Esophagus (tissue), 2 donors: ENCODE data around the gene METAP1. TPM values are rescaled to one million over a fixed set of nuclear protein-coding genes. Genes with fewer than 3 reads are reported as not detected.
"Not testable (repeated sequence)": the region's sequence is repeated elsewhere in the genome, so short reads cannot be mapped to it uniquely, and the experiment has no call there.

Source experiments
- H3K27ac ChIP-seq, 2 donors: one replicate each; pipeline ENCODE4 v1.5.1; 2013; ENCODE audit warnings: low read depth in 2 of 2, mild to moderate bottlenecking in 2 of 2, inconsistent platforms in 1 of 2, low read length in 1 of 2, moderate library complexity in 1 of 2
- H3K27me3 ChIP-seq, 2 donors: one replicate each; pipeline ENCODE4 v1.6.1; 2013; ENCODE audit warnings: low read length in 2 of 2, control low read depth in 1 of 2, mild to moderate bottlenecking in 1 of 2; ENCODE audit not compliant: insufficient read depth in 2 of 2, control insufficient read depth in 1 of 2
- H3K36me3 ChIP-seq, 2 donors: one replicate each; pipeline ENCODE4 v1.6.1; 2013; ENCODE audit warnings: low read length in 1 of 2; ENCODE audit not compliant: control insufficient read depth in 2 of 2, insufficient read depth in 2 of 2
- H3K4me1 ChIP-seq, 2 donors: one replicate each; pipeline ENCODE4 v1.6.1; 2013; ENCODE audit warnings: low read length in 1 of 2; ENCODE audit not compliant: control insufficient read depth in 2 of 2, insufficient read depth in 2 of 2
- H3K4me3 ChIP-seq, 2 donors: one replicate each; pipeline ENCODE4 v1.5.1; 2013; ENCODE audit warnings: low read length in 2 of 2, mild to moderate bottlenecking in 2 of 2, low read depth in 1 of 2, moderate library complexity in 1 of 2
- H3K9me3 ChIP-seq, 2 donors: one replicate each; pipeline ENCODE4 v1.6.1; 2013; ENCODE audit warnings: mild to moderate bottlenecking in 2 of 2, low read depth in 1 of 2, low read length in 1 of 2, moderate library complexity in 1 of 2; ENCODE audit not compliant: control insufficient read depth in 2 of 2, insufficient read depth in 1 of 2
- WGBS, 2 donors: extraction: QIAGEN DNeasy Blood & Tissue Kit; methylation state at CpG; one replicate each; pipeline ENCODE4 v1.1.7; 2013; 5-methylcytosine and 5-hydroxymethylcytosine counted together
- polyA plus RNA-seq, 2 donors: library from polyadenylated mRNA; stranded (reverse); fragments of 200-250 nt; gene quantifications; one replicate each; pipeline ENCODE4 v1.2.3, GENCODE V29; 2013
- donor health status: healthy with polysubstance abuse.
- donor health status: Bipolar disorder and iron deficiency.

METAP1 gene
- polyA plus RNA-seq, 2 donors = 47.7 to 48.6 TPM

DNA sequence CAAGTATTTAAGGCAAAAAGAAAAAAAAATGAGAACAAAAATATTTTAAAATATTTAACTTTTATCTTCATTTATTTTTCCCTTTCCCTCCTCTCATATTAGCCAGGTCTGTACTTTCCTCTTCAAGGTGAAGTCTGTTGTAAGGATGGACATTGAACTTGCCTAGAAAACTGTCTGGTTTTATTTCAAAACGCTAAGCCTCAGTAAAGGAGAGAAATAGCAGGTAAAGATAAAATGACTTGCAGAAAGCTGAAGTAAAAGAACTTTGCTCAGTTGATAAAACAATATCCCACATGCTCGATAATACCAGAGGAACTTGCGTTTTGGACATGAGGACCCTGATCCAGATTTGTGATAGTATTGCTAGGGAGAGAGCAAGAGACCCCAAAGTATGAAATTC, 28.6 kb upstream of the METAP1 start:
- peaks cover 0 to 2% of the 10 kb centered on the region in 2 donors for H3K4me1 ChIP-seq
- WGBS, 2 donors = 89 to 95% methylated on average over 3 of the region's 3 CpGs
- H3K27ac ChIP-seq = no peak overlapping the region
- H3K4me3 ChIP-seq = no peak overlapping the region
- no peaks in the 10 kb centered on the region for H3K36me3 ChIP-seq
- H3K9me3 ChIP-seq = no peaks in the 10 kb centered on the region
- no peaks in the 10 kb centered on the region for H3K27me3 ChIP-seq

DNA sequence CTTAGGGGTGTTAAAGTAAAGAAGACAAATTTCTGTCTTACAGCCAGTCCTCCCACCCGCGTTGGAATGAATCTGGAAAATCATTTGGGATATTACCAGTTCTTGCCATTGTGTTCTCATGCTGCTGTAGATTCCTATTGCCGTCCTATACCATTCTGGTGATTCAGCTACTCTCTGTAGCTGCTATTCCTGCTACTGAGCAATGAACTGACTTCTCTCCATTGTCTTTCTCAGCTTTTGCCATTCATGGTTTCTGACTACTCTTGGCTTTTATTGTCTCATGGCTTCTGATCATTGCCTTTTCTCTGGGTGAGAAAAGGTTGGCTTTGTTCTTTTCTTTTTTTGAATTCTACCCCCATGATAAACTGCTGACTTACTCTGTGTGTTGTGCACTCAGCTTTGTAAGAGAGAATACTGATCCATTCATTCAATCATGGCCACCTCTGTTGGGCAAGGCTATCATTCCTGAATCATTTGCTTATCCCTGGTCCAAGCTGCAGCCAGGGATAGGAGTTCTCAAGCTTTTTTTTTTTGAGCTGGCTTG, 27.7 kb upstream of the METAP1 start:
- Histone ChIP-seq H3K36me3 (no peaks in the 10 kb centered on the region), H3K4me1 (peaks cover 0 to 2% of the 10 kb centered on the region in 2 donors), H3K27ac (no peak overlapping the region), H3K9me3 (no peaks in the 10 kb centered on the region), H3K4me3 (no peak overlapping the region), H3K27me3 (no peaks in the 10 kb centered on the region)
- 85 to 93% methylated on average over 3 of the region's 3 CpGs for WGBS, 2 donors

DNA sequence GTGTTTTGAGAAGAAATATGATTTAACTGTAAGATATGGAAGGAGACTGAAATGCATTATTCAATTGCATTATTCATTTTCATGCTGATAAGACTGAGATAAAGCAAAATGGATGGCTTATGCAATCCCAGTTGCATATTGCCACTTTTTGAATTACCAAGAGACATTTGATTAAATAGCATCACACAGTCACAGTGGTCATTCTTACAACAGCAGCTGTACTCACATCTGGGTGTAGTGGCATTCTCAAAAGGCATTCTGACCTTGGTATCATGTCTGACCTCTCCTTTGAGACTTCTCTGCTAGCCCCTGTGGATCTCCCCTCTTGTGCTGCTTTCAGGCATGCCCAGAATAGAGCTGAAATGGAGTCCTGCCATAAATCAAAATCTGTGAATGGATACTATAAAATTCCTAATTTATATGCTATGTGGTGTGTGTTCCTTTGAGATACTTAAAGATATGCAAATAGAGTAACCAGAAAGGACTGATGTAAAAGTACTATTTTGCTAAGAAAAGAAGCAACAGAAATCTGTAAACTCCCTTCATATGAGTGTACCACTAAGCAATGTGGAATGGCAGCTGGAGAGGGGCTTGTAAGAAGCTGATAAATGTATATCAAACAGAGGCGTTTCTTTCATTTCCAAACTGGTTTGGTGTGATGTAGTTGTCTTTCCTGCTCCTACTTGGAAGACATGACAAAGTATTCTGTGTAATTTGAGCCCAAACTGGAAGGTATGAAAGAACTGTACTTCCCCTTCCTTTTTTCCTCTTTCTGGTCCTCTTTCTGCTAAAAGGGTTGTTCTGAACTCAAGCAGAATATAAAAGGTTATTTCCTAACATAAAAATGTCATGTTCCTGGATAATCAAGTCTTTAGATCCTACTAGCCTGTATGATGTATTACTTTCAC, 25.4 kb upstream of the METAP1 start:
- no peaks in the 10 kb centered on the region for H3K9me3 ChIP-seq
- no peak overlapping the region for H3K27ac ChIP-seq
- H3K36me3 ChIP-seq = no peaks in the 10 kb centered on the region
- no peak overlapping the region for H3K4me3 ChIP-seq
- H3K4me1 ChIP-seq = no peaks in the 10 kb centered on the region
- 12 to 36% methylated on average over 1 of the region's 1 CpG for WGBS, 2 donors
- H3K27me3 ChIP-seq = no peaks in the 10 kb centered on the region

DNA sequence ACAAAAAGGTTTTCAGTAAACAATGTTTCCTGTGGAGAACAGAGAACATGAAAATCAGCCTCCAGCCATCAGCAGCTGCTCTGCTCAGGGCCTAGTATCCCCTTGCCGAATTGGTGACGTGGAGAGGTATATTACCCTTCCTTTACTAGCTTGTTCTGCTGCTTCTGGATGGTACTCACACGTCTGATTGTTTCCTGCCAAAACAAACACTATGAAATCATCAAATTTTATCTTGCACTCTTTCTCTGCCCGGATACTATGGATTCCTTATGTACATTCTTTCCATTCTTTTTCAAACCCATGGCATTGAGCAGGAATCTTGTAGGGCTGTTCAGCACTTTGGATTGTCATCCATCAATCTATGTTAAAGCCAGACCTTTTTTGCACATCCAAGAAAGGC, 18.8 kb upstream of the METAP1 start:
- no peaks in the 10 kb centered on the region for H3K36me3 ChIP-seq
- WGBS, 2 donors = 46 to 51% methylated on average over 4 of the region's 4 CpGs

DNA sequence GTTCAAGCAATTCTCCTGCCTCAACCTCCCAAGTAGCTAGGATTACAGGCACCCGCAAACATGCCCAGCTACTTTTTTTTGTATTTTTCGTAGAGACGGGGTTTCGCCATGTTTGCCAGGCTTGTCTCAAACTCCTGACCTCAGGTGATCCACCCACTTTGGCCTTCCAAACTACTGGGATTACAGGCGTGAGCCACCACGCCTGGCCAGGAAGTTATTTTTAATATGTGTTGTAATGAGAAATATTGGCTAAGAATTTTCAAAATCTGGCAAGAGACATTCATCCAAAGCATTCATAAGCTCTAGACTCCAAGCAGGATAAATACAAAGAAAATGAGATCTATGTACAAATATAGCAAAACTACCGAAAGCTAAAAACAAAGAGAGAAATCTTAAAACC, 18.0 kb upstream of the METAP1 start:
- no peak overlapping the region for H3K4me3 ChIP-seq
- no peak overlapping the region for H3K27ac ChIP-seq
- H3K36me3 ChIP-seq = no peaks in the 10 kb centered on the region
- H3K9me3 ChIP-seq = no peaks in the 10 kb centered on the region
- H3K27me3 ChIP-seq = no peaks in the 10 kb centered on the region
- WGBS, 2 donors = 74 to 80% methylated on average over 7 of the region's 7 CpGs
- no peaks in the 10 kb centered on the region for H3K4me1 ChIP-seq

More for the DNA sequence above, 18.8 kb upstream of the METAP1 start:
- no peaks in the 10 kb centered on the region for H3K4me1 ChIP-seq
- H3K4me3 ChIP-seq = no peak overlapping the region
- H3K27me3 ChIP-seq = no peaks in the 10 kb centered on the region
- no peaks in the 10 kb centered on the region for H3K9me3 ChIP-seq
- H3K27ac ChIP-seq = no peak overlapping the region

DNA sequence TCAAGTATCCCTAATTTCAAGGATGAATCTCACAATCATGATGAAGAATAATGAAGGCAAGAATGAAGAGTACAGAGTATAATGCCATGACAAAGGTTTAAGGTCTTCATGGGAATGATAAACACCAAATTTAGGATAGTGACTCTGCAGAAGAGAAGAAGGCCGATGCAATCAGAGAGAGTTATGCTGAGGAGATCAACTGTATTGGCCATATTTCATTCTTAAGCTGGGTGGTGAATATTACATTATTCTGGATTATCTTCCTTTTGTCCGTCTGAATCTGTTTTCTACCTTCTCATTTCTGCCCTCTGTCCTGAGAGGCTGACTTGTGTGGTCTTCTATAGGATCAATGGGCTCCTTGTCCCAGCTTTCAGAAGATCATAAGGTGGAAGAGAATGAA, 7.8 kb upstream of the METAP1 start:
- H3K36me3 ChIP-seq = no peaks in the 10 kb centered on the region
- no peaks in the 10 kb centered on the region for H3K9me3 ChIP-seq
- H3K4me3 ChIP-seq = no peak overlapping the region
- no peaks in the 10 kb centered on the region for H3K4me1 ChIP-seq
- no peaks in the 10 kb centered on the region for H3K27me3 ChIP-seq
- WGBS, 2 donors = 59 to 92% methylated on average over 2 of the region's 2 CpGs
- H3K27ac ChIP-seq = no peak overlapping the region

DNA sequence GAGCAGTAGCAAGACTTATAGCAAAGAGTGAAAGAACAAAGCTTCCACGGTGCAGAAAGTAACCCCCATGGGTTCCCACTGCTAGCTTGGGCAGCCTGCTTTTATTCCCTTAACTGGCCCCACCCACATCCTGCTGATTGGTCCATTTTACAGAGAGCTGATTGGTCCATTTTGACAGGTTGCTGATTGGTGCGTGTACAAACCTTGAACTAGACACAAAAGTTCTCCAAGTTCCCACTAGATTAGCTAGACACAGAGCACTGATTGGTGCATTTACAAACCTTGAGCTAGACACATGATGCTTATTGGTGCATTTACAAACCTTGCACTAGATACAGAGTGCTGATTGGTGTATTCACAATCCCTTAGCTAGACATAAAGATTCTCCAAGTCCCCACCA, 2.7 kb upstream of the METAP1 start:
- not testable (repeated sequence) for H3K36me3 ChIP-seq, H3K27ac ChIP-seq, H3K4me1 ChIP-seq, H3K4me3 ChIP-seq, H3K9me3 ChIP-seq, H3K27me3 ChIP-seq
- 96 to 98% methylated on average over 2 of the region's 2 CpGs for WGBS, 2 donors

DNA sequence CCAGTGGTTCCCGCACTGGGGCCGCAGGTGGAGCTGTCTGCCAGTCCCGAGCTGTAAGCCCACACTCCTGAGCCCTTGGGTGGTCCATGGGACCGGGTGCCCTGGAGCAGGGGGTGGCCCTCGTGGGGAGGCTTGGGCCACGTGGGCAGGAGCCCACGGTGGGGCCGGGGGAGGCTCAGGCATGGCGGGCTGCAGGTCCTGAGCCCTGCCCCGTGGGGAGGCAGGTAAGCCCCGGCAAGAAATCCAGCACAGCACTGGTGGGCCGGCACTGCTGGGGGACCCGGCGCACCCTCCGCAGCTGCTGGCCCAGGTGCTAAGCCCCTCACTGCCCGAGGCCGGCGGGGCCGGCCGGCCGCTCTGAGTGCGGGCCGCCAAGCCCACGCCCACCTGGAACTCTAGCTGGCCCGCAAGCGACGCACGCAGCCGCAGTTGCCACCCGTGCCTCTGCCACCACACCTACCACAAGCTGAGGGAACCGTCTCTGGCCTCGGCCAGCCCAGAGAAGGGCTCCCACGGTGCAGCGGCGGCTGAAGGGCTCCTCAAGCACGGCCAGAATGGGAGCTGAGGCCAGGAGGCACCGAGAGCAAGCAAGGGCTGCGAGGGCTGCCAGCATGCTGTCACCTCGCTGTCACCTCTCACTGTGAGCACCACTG, 2.0 kb upstream of the METAP1 start:
- no peak overlapping the region for H3K4me3 ChIP-seq
- no peaks in the 10 kb centered on the region for H3K27me3 ChIP-seq
- WGBS, 2 donors = 93 to 97% methylated on average over 35 to 39 of the region's 39 CpGs
- H3K9me3 ChIP-seq = no peaks in the 10 kb centered on the region
- no peaks in the 10 kb centered on the region for H3K36me3 ChIP-seq
- no peaks in the 10 kb centered on the region for H3K4me1 ChIP-seq
- no peak overlapping the region for H3K27ac ChIP-seq

DNA sequence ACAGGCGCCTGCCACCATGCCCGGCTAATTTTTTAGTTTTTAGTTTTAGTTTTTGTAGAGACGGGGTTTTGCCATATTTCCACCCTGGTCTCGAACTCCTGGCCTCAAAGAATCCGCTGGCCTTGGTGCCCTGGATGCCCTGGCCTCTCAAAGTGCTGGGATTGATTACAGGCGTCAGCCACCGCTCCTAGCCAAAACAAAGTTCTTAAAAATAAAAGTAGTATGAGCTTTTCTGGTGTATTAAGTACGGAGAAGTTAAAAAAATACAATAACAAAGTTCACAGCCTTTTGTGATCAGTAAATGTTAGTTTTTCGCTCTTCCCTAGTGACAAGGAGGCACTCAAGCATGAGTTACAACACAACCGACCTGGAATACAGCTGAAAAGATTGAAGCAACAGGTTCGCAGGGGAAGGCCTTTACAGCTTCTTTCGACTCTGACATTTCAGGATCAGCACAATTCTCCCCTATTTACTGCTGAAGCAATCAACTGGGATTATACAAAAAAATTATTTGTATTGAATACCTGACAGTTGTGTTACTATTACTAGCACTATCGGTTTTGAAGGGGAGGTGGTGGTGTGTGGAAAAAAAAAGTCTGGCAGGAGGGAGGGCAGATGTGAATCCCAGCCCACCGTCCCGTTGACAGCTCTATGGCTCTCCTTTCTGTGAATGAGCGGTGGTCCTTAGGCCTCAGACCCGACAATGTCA, 893 bp upstream of the METAP1 start:
- Histone ChIP-seq H3K27ac (peak overlapping the region; percentile 87 to 96), H3K27me3 (no peaks in the 10 kb centered on the region), H3K4me1 (no peaks in the 10 kb centered on the region), H3K36me3 (no peaks in the 10 kb centered on the region), H3K9me3 (no peaks in the 10 kb centered on the region), H3K4me3 (peak overlapping the region; percentile 41 to 52)
- WGBS, 2 donors = 44% methylated on average over 17 of the region's 17 CpGs
